CD14-positive monocyte (primary cell): ENCODE measurements around the gene ATPAF2. TPM values are rescaled to one million over a fixed set of nuclear protein-coding genes. Genes with fewer than 3 reads are reported as not detected.
A peak's percentile ranks its signal among the peaks of the same experiment; 100 is the strongest.

Experiments used
- DNase-seq, 3 donors: peaks; one replicate each; pipeline ENCODE4 v3.0.0-alpha.2; 2011 to 2022
- H2AFZ ChIP-seq: 2 replicates; pipeline ENCODE4 v1.6.0; 2012; ENCODE audit warnings: mild to moderate bottlenecking, low read depth, low read length, inconsistent platforms; ENCODE audit not compliant: insufficient read depth, poor library complexity, severe bottlenecking
- H3K27ac ChIP-seq, 2 donors: 1 replicate in 1 of 2; 2 replicates in 1 of 2; pipeline ENCODE4 v1.5.1; 2012 to 2013; ENCODE audit warnings: low read length in 2 of 2, control low read depth in 1 of 2, inconsistent platforms in 1 of 2, low read depth in 1 of 2, mild to moderate bottlenecking in 1 of 2
- H3K27me3 ChIP-seq, 2 donors: one replicate each; pipeline versions ENCODE4 v1.6.0 to v1.6.1; 2011 to 2013; ENCODE audit warnings: low read length in 2 of 2; ENCODE audit not compliant: control insufficient read depth in 2 of 2, insufficient read depth in 2 of 2
- H3K36me3 ChIP-seq, 2 donors: replicated peaks in 1 of 2; 1 replicate in 1 of 2; 2 replicates in 1 of 2; pipeline versions ENCODE4 v1.5.1 to v1.6.1; 2012 to 2013; ENCODE audit warnings: low read length in 2 of 2, control low read depth in 1 of 2, inconsistent platforms in 1 of 2, mild to moderate bottlenecking in 1 of 2; ENCODE audit not compliant: insufficient read depth in 2 of 2, control insufficient read depth in 1 of 2
- H3K4me1 ChIP-seq, 2 donors: 1 replicate in 1 of 2; 2 replicates in 1 of 2; pipeline versions ENCODE4 v1.5.1 to v1.6.1; 2012 to 2013; ENCODE audit warnings: low read length in 2 of 2, control low read depth in 1 of 2, inconsistent platforms in 1 of 2, mild to moderate bottlenecking in 1 of 2, moderate library complexity in 1 of 2; ENCODE audit not compliant: insufficient read depth in 2 of 2, control insufficient read depth in 1 of 2
- H3K4me2 ChIP-seq: replicated peaks from 2 replicates; pipeline ENCODE3; 2012; ENCODE audit warnings: low read length, moderate library complexity, mild to moderate bottlenecking; ENCODE audit not compliant: poor library complexity, severe bottlenecking; ENCODE audit errors: extremely low read depth
- H3K4me3 ChIP-seq, 3 experiments: fragments of 200-600 bp in 1 of 3; sonication (generic) in 1 of 3; replicated peaks in 1 of 3; 1 replicate in 2 of 3; 2 replicates in 1 of 3; pipeline ENCODE4 v1.5.1; 2011 to 2013; ENCODE audit warnings: low read length in 3 of 3, mild to moderate bottlenecking in 3 of 3, control low read depth in 2 of 3, low read depth in 2 of 3, inconsistent platforms in 1 of 3, moderate library complexity in 1 of 3
- H3K79me2 ChIP-seq: 2 replicates; pipeline ENCODE4 v1.6.0; 2012; ENCODE audit warnings: mild to moderate bottlenecking, control low read depth, inconsistent platforms, low read length, moderate library complexity; ENCODE audit not compliant: insufficient read depth
- H3K9ac ChIP-seq: 2 replicates; pipeline ENCODE4 v1.6.0; 2017; ENCODE audit warnings: low read length, mild to moderate bottlenecking; ENCODE audit not compliant: insufficient read depth, poor library complexity, severe bottlenecking
- H3K9me3 ChIP-seq, 2 donors: replicated peaks in 1 of 2; 1 replicate in 1 of 2; 2 replicates in 1 of 2; pipeline versions ENCODE4 v1.5.1 to v1.6.1; 2012 to 2013; ENCODE audit warnings: low read length in 2 of 2, control low read depth in 1 of 2; ENCODE audit not compliant: control insufficient read depth in 1 of 2, insufficient read depth in 1 of 2
- H4K20me1 ChIP-seq: 2 replicates; pipeline ENCODE4 v1.6.0; 2012; ENCODE audit warnings: mild to moderate bottlenecking, low read length, control low read depth, moderate library complexity; ENCODE audit not compliant: insufficient read depth
- H3K27ac Mint-ChIP-seq, 7 donors: one replicate each; pipeline ENCODE4 v1.8.0; 2020; ENCODE audit warnings: mild to moderate bottlenecking in 7 of 7, mixed read lengths in 7 of 7, moderate library complexity in 6 of 7, inconsistent platforms in 2 of 7
- H3K27me3 Mint-ChIP-seq, 3 donors: one replicate each; pipeline ENCODE4 v1.8.0; 2021 to 2022; ENCODE audit warnings: low read depth in 3 of 3, mild to moderate bottlenecking in 3 of 3, mixed read lengths in 3 of 3, moderate library complexity in 3 of 3, inconsistent platforms in 1 of 3
- H3K36me3 Mint-ChIP-seq, 2 donors: one replicate each; pipeline ENCODE4 v1.8.0; 2020; ENCODE audit warnings: mixed read lengths in 2 of 2, inconsistent platforms in 1 of 2, mild to moderate bottlenecking in 1 of 2
- H3K4me1 Mint-ChIP-seq: one replicate; pipeline ENCODE4 v1.8.0; 2020; ENCODE audit warnings: mild to moderate bottlenecking, mixed read lengths
- H3K4me3 Mint-ChIP-seq, 2 donors: one replicate each; pipeline ENCODE4 v1.8.0; 2020; ENCODE audit warnings: mild to moderate bottlenecking in 2 of 2, mixed read lengths in 2 of 2, moderate library complexity in 1 of 2
- H3K9me3 Mint-ChIP-seq, 7 donors: one replicate each; pipeline ENCODE4 v1.8.0; 2020 to 2022; ENCODE audit warnings: mixed read lengths in 7 of 7, mild to moderate bottlenecking in 6 of 7, moderate library complexity in 6 of 7, inconsistent platforms in 2 of 7
- WGBS: methylation state at CpG from one replicate; pipeline ENCODE4 v1.1.5; 2013; ENCODE audit warnings: missing lambda C conversion rate; ENCODE audit not compliant: insufficient coverage; 5-methylcytosine and 5-hydroxymethylcytosine counted together
- intact Hi-C, 2 donors: fragments of 100-400 bp; cut with micrococcal nuclease; formaldehyde crosslinking; loops; one replicate each; pipeline versions ENCODE4 v1.15.0 to v1.15.1; 2023
- polyA minus RNA-seq: library from RNA; depleted of rRNA, polyadenylated mRNA; stranded (reverse); fragments of >200 nt; gene quantifications from 2 replicates; pipeline ENCODE4 v1.2.3, GENCODE V29; 2012
- polyA plus RNA-seq, 3 donors: library from polyadenylated mRNA; depleted of rRNA in 1 of 3; unstranded in 2 of 3; stranded (reverse) in 1 of 3; fragments of 300-500 nt in 2 of 3; fragments of >200 nt in 1 of 3; fragmentation: Illumina TruSeq in 2 of 3; gene quantifications; 1 replicate in 2 of 3; 2 replicates in 1 of 3; pipeline ENCODE4 v1.2.3, GENCODE V29; 2012 to 2021
- total RNA-seq, 12 experiments: library from RNA in 1 of 12; stranded (reverse) in 1 of 12; fragments of 120-200 nt in 1 of 12; gene quantifications; one replicate each; pipeline ENCODE4 v1.2.4 and lab custom pipeline; 2013 to 2026; ENCODE audit warnings: mixed read lengths in 6 of 12, inconsistent platforms in 1 of 12
- TF ChIP-seq, protein P1 (sequence below): fragments of 200-600 bp; IDR thresholded peaks from one replicate; pipeline ENCODE4 v1.8.0; 2022; ENCODE audit warnings: antibody characterized with exemption, mild to moderate bottlenecking

ATPAF2 gene
- total RNA-seq (2013), result 37.5 TPM
- polyA plus RNA-seq (10 to 100 TPM; 41.3 to 50.8 (median 44.9) TPM), polyA minus RNA-seq (31.9 and 41.6 TPM in 2 replicates), total RNA-seq (lab: John Stamatoyannopoulos, UW) (2.8 to 17.7 (median 14.1) reads per million in 11 experiments)

DNA sequence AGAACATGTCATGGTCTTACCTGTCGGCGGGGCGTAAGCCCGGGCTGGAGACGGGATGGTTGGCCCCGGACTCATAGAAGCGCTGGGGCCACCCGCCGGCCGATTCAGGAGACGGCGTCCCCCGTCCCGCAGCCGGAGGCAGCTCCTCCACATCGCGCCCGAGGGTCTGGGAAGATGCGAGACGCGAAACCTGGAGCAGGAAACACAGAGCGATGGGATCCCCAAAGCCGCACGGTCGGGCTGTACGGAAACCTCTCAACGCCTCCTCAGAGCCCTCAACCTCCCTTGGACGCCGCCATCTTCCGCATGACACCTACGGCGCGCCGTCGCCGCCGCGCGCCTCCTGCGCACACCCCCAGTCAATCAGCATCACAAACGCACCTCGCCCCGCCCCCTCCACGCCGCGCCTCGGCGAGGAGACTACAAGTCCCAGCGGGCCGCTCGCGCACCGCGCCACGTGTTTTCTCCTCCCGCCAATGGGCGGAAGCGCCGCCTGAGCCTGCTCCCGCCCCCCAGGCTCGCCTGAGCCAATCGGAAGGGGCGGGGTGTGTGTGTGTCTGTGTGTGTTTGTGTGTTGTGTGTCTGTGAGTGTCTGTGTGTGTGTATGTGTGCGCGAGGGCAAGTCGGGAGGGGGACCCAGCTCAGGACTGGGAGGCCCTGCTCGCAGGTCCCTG is at the start of gene ATPAF2, which contains the start of gene GID4:
Gene ATPAF2 (minus strand): TSS at position 308 of the 674 bp plus-strand sequence. CDS start 155 bp downstream, at position 153.
Gene GID4 (plus strand): TSS at position 548 of the 674 bp plus-strand sequence. CDS start 57 bp downstream, at position 605.
- no peaks in the 10 kb centered on the region for H3K9me3 ChIP-seq
- peaks cover 34% of the 10 kb centered on the region for H4K20me1 ChIP-seq
- peak within 1 kb of the TSS; percentile 89 to 96 (median 93) for H3K27ac Mint-ChIP-seq
- DNase-seq, result peak; percentile 99
- peaks cover 4 to 10% of the 10 kb centered on the region in 2 donors for H3K36me3 Mint-ChIP-seq
- under 1% methylated on average over 57 of the region's 67 CpGs for WGBS
- H3K9ac ChIP-seq, result peak within 1 kb of the TSS; percentile 87
- TF ChIP-seq, protein P1, sequence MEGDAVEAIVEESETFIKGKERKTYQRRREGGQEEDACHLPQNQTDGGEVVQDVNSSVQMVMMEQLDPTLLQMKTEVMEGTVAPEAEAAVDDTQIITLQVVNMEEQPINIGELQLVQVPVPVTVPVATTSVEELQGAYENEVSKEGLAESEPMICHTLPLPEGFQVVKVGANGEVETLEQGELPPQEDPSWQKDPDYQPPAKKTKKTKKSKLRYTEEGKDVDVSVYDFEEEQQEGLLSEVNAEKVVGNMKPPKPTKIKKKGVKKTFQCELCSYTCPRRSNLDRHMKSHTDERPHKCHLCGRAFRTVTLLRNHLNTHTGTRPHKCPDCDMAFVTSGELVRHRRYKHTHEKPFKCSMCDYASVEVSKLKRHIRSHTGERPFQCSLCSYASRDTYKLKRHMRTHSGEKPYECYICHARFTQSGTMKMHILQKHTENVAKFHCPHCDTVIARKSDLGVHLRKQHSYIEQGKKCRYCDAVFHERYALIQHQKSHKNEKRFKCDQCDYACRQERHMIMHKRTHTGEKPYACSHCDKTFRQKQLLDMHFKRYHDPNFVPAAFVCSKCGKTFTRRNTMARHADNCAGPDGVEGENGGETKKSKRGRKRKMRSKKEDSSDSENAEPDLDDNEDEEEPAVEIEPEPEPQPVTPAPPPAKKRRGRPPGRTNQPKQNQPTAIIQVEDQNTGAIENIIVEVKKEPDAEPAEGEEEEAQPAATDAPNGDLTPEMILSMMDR, result no peak
- H3K4me3 Mint-ChIP-seq, result peak within 1 kb of the TSS; percentile 93 to 100
- intact Hi-C loops, result loop anchor here (5.0 to 10.0 kb wide), 5 partner anchors 143 to 357 kb away; partner anchors contain the start of genes ALKBH5 (in 1 of the 2) and RAI1 (in 1 of the 2)
- peak within 1 kb of the TSS; percentile 63 to 98 (median 92) for H3K4me3 ChIP-seq
- peaks cover 0 to 2% (median 0%) of the 10 kb centered on the region in 3 donors for H3K27me3 Mint-ChIP-seq
- H3K4me1 ChIP-seq, result peaks cover 35 to 42% of the 10 kb centered on the region in 2 donors
- peak within 1 kb of the TSS; percentile 64 to 97 for H3K27ac ChIP-seq
- H3K9me3 Mint-ChIP-seq, result no peaks in the 10 kb centered on the region
- H2AFZ ChIP-seq, result peak within 1 kb of the TSS; percentile 97
- peaks cover 49% of the 10 kb centered on the region for H3K4me1 Mint-ChIP-seq
- peak within 1 kb of the TSS; percentile 95 for H3K4me2 ChIP-seq
- peaks cover 59% of the 10 kb centered on the region for H3K79me2 ChIP-seq
- H3K36me3 ChIP-seq, result peaks cover 0 to 8% of the 10 kb centered on the region in 2 donors
- no peaks in the 10 kb centered on the region for H3K27me3 ChIP-seq

DNA sequence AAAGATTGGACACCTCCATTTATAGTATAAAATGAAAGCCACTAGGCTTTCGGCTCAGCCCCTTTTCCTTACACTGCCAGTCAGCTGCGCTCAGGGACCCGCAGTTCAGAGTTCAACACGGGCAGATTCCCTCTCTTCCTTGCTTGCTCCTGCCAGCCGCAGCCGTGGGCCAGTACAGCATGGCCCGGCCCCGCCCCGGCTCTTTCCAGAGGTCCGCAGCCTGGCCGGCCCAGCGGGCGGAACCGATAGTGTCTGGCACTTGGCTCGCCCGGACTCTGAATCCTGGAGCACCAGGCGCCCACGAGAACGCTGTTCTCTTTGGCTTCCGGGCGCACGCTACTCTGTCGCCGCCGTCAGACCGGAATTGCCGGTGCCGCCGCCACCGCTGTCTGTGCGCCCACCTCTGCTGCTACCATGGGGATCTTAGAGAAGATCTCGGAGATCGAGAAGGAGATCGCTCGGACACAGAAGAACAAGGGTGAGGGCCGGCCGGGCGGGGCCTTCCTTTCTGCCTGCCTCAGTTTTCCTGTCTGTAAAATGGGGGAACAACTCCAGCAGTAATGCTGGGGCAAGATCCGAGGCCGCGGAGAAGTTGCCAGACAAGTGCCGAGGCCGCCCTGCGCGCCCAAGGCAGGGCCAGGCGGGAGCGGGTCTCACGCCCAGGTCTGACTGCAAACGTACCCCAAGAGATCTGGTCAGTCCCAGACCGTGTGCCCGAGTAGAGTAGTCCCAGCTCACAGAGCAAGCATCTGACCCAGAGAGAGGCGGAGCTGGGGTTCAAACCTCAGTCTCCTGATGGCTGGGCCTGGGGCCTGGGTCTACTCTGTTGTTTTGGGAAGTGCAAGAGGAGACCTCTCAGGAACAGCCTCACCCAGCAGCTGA is 48.9 kb upstream of the ATPAF2 start, which contains the start of gene DRG2:
Gene DRG2 (plus strand): TSS at position 339 of the 882 bp plus-strand sequence. CDS start 76 bp downstream, at position 415.
- intact Hi-C loops, result no loop called here

More for the DNA sequence above, 48.9 kb upstream of the ATPAF2 start, which contains the start of gene DRG2:
- Histone ChIP-seq H3K4me2 (peak within 1 kb of the TSS; percentile 87), H4K20me1 (peaks cover 4% of the 10 kb centered on the region), H3K4me3 (peak within 1 kb of the TSS; percentile 61 to 90 (median 88)), H3K9ac (peak within 1 kb of the TSS; percentile 86), H2AFZ (peak within 1 kb of the TSS; percentile 90), H3K27ac (peak within 1 kb of the TSS; percentile 61 to 92), H3K27me3 (no peaks in the 10 kb centered on the region), H3K9me3 (no peaks in the 10 kb centered on the region), H3K36me3 (peaks cover 3 to 20% of the 10 kb centered on the region in 2 donors), H3K79me2 (peaks cover 26% of the 10 kb centered on the region), H3K4me1 (peaks cover 11 to 19% of the 10 kb centered on the region in 2 donors)
- H3K4me1 Mint-ChIP-seq, result peaks cover 28% of the 10 kb centered on the region
- DNase-seq, result peak; percentile 87 to 88 (median 88)
- TF ChIP-seq, protein P1, result no peak
- H3K27ac Mint-ChIP-seq, result peak within 1 kb of the TSS; percentile 93 to 99 (median 97)
- H3K4me3 Mint-ChIP-seq, result peak within 1 kb of the TSS; percentile 98 to 99
- H3K27me3 Mint-ChIP-seq, result peaks cover 0 to 3% (median 0%) of the 10 kb centered on the region in 3 donors
- peaks cover 6 to 12% of the 10 kb centered on the region in 2 donors for H3K36me3 Mint-ChIP-seq
- peaks cover 0 to 3% (median 0%) of the 10 kb centered on the region in 7 donors for H3K9me3 Mint-ChIP-seq
- whole genome bisulfite sequencing, result 2% methylated on average over 52 of the region's 52 CpGs
